OCI-LY3 (cell line): ENCODE data around the gene IL12B.
"Not testable (repeated sequence)": the region's sequence is repeated elsewhere in the genome, so short reads cannot be mapped to it uniquely, and the experiment has no call there.

Source experiments
- H2AFZ ChIP-seq: fragments of 200-600, 300-600 bp; shearing (Covaris generic); 2 replicates; pipeline ENCODE4 v1.6.0; 2014; ENCODE audit warnings: antibody characterized with exemption, low read depth, low read length
- H3K27ac ChIP-seq: fragments of 200-600, 300-600 bp; sonication (generic); 2 replicates; pipeline ENCODE4 v1.5.1; 2014; ENCODE audit warnings: mild to moderate bottlenecking, low read length, moderate library complexity, mixed read lengths
- H3K27me3 ChIP-seq: fragments of 200-600, 300-600 bp; sonication (generic); 2 replicates; pipeline ENCODE4 v1.6.1; 2014; ENCODE audit warnings: low read depth, low read length, mixed read lengths
- H3K36me3 ChIP-seq: fragments of 200-600, 300-600 bp; sonication (generic); replicated peaks from 2 replicates; pipeline ENCODE3; 2014; ENCODE audit warnings: low read depth, low read length, mixed read lengths
- H3K4me1 ChIP-seq: fragments of 300-600, 200-600 bp; sonication (generic); 2 replicates; pipeline ENCODE4 v1.6.1; 2014; ENCODE audit warnings: low read length, mixed read lengths
- H3K4me2 ChIP-seq: fragments of 200-600, 300-600 bp; sonication (generic); 2 replicates; pipeline ENCODE4 v1.6.1; 2014; ENCODE audit warnings: low read length, mixed read lengths
- H3K4me3 ChIP-seq: fragments of 300-600, 200-600 bp; sonication (generic); 2 replicates; pipeline ENCODE4 v1.5.1; 2014; ENCODE audit warnings: antibody characterized with exemption, mild to moderate bottlenecking, low read length, moderate library complexity
- H3K79me2 ChIP-seq: fragments of 300-600, 200-600 bp; shearing (Covaris generic); 2 replicates; pipeline ENCODE4 v1.6.1; 2014; ENCODE audit warnings: mild to moderate bottlenecking, low read length, mixed read lengths
- H3K9ac ChIP-seq: fragments of 300-600, 200-600 bp; shearing (Covaris generic); 2 replicates; pipeline ENCODE4 v1.6.0; 2014; ENCODE audit warnings: mild to moderate bottlenecking, low read length, moderate library complexity
- H3K9me3 ChIP-seq: fragments of 200-600, 300-600 bp; shearing (Covaris generic); 2 replicates; pipeline ENCODE4 v1.6.1; 2014; ENCODE audit warnings: low read length, mixed read lengths; ENCODE audit not compliant: insufficient read depth
- H4K20me1 ChIP-seq: fragments of 200-600, 300-600 bp; sonication (generic); 2 replicates; pipeline ENCODE4 v1.6.1; 2016; ENCODE audit warnings: low read length, mixed read lengths; ENCODE audit not compliant: insufficient read depth
- EZH2phosphoT487 ChIP-seq: fragments of 200-600 bp; shearing (Covaris generic); IDR thresholded peaks from 2 replicates; pipeline ENCODE4 v1.6.1; 2018; ENCODE audit warnings: antibody characterized with exemption, mixed run types, low read depth
- TF ChIP-seq, protein P1 (sequence below): fragments of 200-600, 300-600 bp; sonication (generic); IDR thresholded peaks from 2 replicates; pipeline ENCODE4 v1.5.1; 2014; ENCODE audit warnings: antibody characterized with exemption, low read length, low read depth

IL12B gene

DNA sequence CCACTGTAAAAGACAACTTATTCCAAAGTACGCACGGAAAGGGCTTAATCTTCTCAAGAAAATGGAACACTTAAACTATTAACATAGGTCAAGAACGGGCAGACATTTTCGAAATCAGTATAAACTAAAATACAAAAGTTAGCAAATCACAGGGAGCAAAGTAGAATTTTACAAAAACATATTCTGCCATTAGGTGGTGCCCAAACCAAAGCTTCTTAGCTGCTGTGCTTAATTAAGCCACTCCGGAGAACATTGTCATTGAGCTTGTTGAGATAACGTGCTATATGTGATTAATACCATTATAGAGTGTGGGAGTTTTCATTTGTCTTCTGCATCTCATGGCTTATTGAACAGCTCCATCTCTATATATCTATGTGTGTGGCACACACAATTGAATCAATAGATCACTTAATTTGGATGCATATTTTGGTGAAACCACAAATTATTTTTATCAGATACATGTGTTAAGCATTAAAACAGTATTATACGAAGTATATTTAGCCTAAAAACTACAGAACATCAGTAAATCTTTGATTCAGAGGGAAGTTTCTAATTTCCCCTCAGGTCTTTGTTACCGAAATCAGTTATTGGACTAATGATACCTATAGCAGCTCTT, 43.8 kb downstream of the IL12B start:
- Histone ChIP-seq H3K9me3 (no peaks in the 10 kb centered on the region), H3K36me3 (peaks cover 4% of the 10 kb centered on the region), H3K27ac (peak overlapping the region; percentile 22; the same call in 1 of the 2 replicates), H3K79me2 (no peaks in the 10 kb centered on the region), H3K27me3 (no peaks in the 10 kb centered on the region), H4K20me1 (no peaks in the 10 kb centered on the region), H3K9ac (peak overlapping the region; percentile 28; the same call in 1 of the 2 replicates), H3K4me2 (peak overlapping the region; percentile 43), H3K4me1 (peaks cover 30% of the 10 kb centered on the region), H2AFZ (no peak overlapping the region), H3K4me3 (no peak overlapping the region)
- TF ChIP-seq, protein P1, sequence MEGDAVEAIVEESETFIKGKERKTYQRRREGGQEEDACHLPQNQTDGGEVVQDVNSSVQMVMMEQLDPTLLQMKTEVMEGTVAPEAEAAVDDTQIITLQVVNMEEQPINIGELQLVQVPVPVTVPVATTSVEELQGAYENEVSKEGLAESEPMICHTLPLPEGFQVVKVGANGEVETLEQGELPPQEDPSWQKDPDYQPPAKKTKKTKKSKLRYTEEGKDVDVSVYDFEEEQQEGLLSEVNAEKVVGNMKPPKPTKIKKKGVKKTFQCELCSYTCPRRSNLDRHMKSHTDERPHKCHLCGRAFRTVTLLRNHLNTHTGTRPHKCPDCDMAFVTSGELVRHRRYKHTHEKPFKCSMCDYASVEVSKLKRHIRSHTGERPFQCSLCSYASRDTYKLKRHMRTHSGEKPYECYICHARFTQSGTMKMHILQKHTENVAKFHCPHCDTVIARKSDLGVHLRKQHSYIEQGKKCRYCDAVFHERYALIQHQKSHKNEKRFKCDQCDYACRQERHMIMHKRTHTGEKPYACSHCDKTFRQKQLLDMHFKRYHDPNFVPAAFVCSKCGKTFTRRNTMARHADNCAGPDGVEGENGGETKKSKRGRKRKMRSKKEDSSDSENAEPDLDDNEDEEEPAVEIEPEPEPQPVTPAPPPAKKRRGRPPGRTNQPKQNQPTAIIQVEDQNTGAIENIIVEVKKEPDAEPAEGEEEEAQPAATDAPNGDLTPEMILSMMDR = peak; percentile 71
- no peak for TF ChIP-seq EZH2phosphoT487

DNA sequence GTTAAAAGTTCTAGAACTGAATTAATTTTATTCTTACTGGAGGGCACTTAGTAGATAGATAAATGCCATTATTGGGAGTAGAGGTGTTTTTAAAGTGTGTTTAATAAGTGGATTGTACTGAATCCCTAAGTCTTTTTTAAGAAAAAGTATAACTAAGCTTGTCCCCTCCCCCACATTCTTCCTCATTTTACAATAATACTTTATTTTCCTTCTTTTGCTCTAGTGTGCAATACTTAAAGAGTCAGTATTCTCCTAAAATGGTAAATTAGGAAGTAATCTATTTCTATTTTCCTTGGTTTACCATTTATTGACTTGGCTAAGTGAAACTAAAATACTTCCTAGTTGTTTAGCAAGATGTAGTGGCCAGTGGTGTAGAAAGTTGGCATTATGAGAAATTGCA, 55.6 kb downstream of the IL12B start:
- no peak overlapping the region for H3K4me3 ChIP-seq
- no peak overlapping the region for H3K4me2 ChIP-seq
- no peak overlapping the region for H3K9ac ChIP-seq

DNA sequence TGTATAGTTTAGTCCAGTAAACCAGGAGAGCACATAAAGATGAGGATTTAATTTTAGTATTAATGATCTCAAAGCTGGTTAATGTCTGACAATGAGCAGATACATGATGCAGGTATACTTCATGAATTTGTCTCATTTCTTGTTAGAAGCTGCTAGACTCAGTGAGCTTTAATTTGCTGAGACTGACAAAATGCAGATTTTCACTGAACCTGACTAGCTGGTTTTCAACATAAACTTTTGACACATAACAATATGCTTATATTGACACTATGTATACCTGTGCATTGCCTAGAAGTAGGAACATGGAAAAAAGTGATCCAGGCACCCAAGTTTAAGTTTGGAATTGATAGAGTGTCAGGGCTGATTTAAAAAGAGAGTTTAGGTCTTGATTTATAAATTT, 56.4 kb downstream of the IL12B start:
- Histone ChIP-seq H3K9me3 (no peaks in the 10 kb centered on the region), H3K4me2 (no peak overlapping the region), H3K4me1 (no peaks in the 10 kb centered on the region), H3K36me3 (peaks cover 16% of the 10 kb centered on the region), H3K27ac (no peak overlapping the region), H3K4me3 (no peak overlapping the region), H4K20me1 (no peaks in the 10 kb centered on the region), H3K9ac (no peak overlapping the region), H2AFZ (no peak overlapping the region), H3K79me2 (no peaks in the 10 kb centered on the region), H3K27me3 (no peaks in the 10 kb centered on the region)
- TF ChIP-seq EZH2phosphoT487 = no peak
- TF ChIP-seq, protein P1 = no peak

More for the DNA sequence above, 55.6 kb downstream of the IL12B start:
- Histone ChIP-seq H3K9me3 (no peaks in the 10 kb centered on the region), H3K27ac (no peak overlapping the region), H3K4me1 (no peaks in the 10 kb centered on the region), H3K36me3 (peaks cover 11% of the 10 kb centered on the region), H3K27me3 (no peaks in the 10 kb centered on the region), H4K20me1 (no peaks in the 10 kb centered on the region), H2AFZ (no peak overlapping the region), H3K79me2 (no peaks in the 10 kb centered on the region)
- TF ChIP-seq EZH2phosphoT487 = no peak
- TF ChIP-seq, protein P1 = no peak

DNA sequence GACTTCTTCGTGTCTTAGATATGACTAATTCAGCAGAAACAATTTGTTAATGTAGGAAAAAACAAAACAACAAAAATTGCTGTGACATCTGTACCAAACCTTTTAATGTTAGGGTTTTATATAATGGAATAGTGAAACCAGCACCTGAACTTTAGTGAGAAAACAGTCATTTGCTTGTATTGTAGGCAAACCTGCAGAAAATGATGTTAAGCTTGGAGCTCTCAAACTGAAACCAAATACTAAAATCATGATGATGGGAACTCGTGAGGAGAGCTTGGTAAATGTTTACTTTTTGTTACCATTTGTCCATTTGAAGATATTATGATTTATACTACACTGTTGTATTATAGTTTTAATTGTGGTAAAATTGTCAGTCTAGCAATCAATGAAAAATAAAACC, 60.6 kb downstream of the IL12B start:
- H3K36me3 ChIP-seq = peaks cover 14% of the 10 kb centered on the region
- TF ChIP-seq, protein P1 = no peak
- no peak for TF ChIP-seq EZH2phosphoT487
- H2AFZ ChIP-seq = no peak overlapping the region
- no peaks in the 10 kb centered on the region for H3K9me3 ChIP-seq
- H3K4me2 ChIP-seq = no peak overlapping the region
- H3K27ac ChIP-seq = no peak overlapping the region
- H3K79me2 ChIP-seq = peaks cover 3% of the 10 kb centered on the region
- H3K4me3 ChIP-seq = no peak overlapping the region
- no peaks in the 10 kb centered on the region for H4K20me1 ChIP-seq
- no peaks in the 10 kb centered on the region for H3K27me3 ChIP-seq
- no peaks in the 10 kb centered on the region for H3K4me1 ChIP-seq
- no peak overlapping the region for H3K9ac ChIP-seq

DNA sequence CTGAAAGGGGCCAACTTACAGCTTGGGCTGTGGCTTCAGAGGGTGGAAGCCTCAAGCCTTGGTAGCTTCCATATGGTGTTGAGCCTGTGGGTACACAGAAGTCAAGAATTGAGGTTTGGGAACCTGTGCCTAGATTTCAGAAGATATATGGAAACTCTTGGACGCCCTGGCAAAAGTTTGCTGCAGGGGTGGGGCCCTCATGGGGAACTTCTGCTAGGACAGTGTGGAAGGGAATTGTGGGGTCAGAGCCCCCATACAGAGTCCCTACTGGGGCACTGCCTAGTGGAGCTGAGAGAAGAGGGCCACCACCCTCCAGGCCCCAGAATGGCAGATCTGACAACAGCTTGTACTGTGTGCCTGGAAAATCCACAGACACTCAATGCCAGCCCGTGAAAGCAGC, 63.5 kb downstream of the IL12B start:
- not testable (repeated sequence) for H3K4me2 ChIP-seq, H4K20me1 ChIP-seq, H3K4me3 ChIP-seq, H3K4me1 ChIP-seq, H3K27ac ChIP-seq, H3K27me3 ChIP-seq, H3K9me3 ChIP-seq, H3K9ac ChIP-seq, H2AFZ ChIP-seq
- H3K36me3 ChIP-seq = peaks cover 14% of the 10 kb centered on the region
- peaks cover 20% of the 10 kb centered on the region for H3K79me2 ChIP-seq
